Keratinocyte (primary cell): ENCODE data around the gene EYA4. TPM values are rescaled to one million over a fixed set of nuclear protein-coding genes. Genes with fewer than 3 reads are reported as not detected.

Experiments used
- DNase-seq: peaks from one replicate; pipeline ENCODE4 v3.0.0-alpha.2; 2011; ENCODE audit warnings: low read depth, missing footprints, low spot score
- FAIRE-seq: peaks from 2 replicates; lab custom pipeline; 2011; peaks lifted over from hg19 to GRCh38; lab: Jason Lieb, UNC
- H2AFZ ChIP-seq: 2 replicates; pipeline ENCODE4 v1.6.0; 2012; ENCODE audit warnings: low read length, control low read depth, inconsistent platforms; ENCODE audit not compliant: control insufficient read depth
- H3K27ac ChIP-seq: 2 replicates; pipeline ENCODE4 v1.5.1; 2011; ENCODE audit warnings: low read length; ENCODE audit not compliant: control insufficient read depth, insufficient read depth
- H3K27me3 ChIP-seq: 3 replicates; pipeline ENCODE4 v1.6.0; 2011; ENCODE audit warnings: low read length; ENCODE audit not compliant: control insufficient read depth, insufficient read depth; ENCODE audit errors: extremely low read depth
- H3K36me3 ChIP-seq, 2 experiments: 2 replicates in 1 of 2; 3 replicates in 1 of 2; pipeline ENCODE4 v1.5.1; 2011; ENCODE audit warnings: low read length in 2 of 2, mild to moderate bottlenecking in 1 of 2; ENCODE audit not compliant: control insufficient read depth in 2 of 2, insufficient read depth in 2 of 2; ENCODE audit errors: extremely low read depth in 1 of 2
- H3K4me1 ChIP-seq: 3 replicates; pipeline ENCODE4 v1.5.1; 2011; ENCODE audit warnings: low read length; ENCODE audit not compliant: control insufficient read depth, insufficient read depth; ENCODE audit errors: extremely low read depth
- H3K4me2 ChIP-seq: 3 replicates; pipeline ENCODE4 v1.6.0; 2011; ENCODE audit warnings: low read depth, low read length; ENCODE audit not compliant: control insufficient read depth, insufficient read depth; ENCODE audit errors: extremely low read depth
- H3K4me3 ChIP-seq, 3 experiments: fragments of 200-600 bp in 1 of 3; sonication (generic) in 1 of 3; 2 replicates in 2 of 3; 3 replicates in 1 of 3; pipeline ENCODE4 v1.5.1; 2011 to 2016; ENCODE audit warnings: low read length in 3 of 3, mild to moderate bottlenecking in 3 of 3, control low read depth in 2 of 3, inconsistent platforms in 1 of 3, low read depth in 1 of 3, mixed read lengths in 1 of 3, mixed run types in 1 of 3, moderate library complexity in 1 of 3; ENCODE audit not compliant: control insufficient read depth in 2 of 3, insufficient read depth in 2 of 3; ENCODE audit errors: extremely low read depth in 1 of 3
- H3K79me2 ChIP-seq: 2 replicates; pipeline ENCODE4 v1.6.0; 2012; ENCODE audit warnings: low read length; ENCODE audit not compliant: control insufficient read depth, insufficient read depth
- H3K9ac ChIP-seq: 3 replicates; pipeline ENCODE4 v1.6.0; 2011; ENCODE audit warnings: low read length; ENCODE audit not compliant: control insufficient read depth, insufficient read depth; ENCODE audit errors: extremely low read depth
- H3K9me1 ChIP-seq: 3 replicates; pipeline ENCODE4 v1.6.0; 2011; ENCODE audit warnings: low read length; ENCODE audit not compliant: control insufficient read depth, insufficient read depth; ENCODE audit errors: extremely low read depth
- H3K9me3 ChIP-seq: 2 replicates; pipeline ENCODE4 v1.5.1; 2012; ENCODE audit warnings: low read depth, low read length; ENCODE audit not compliant: control insufficient read depth
- H4K20me1 ChIP-seq: 3 replicates; pipeline ENCODE4 v1.6.0; 2011; ENCODE audit warnings: low read length; ENCODE audit not compliant: control insufficient read depth, insufficient read depth; ENCODE audit errors: extremely low read depth
- EZH2 ChIP-seq: IDR thresholded peaks from one replicate; pipeline ENCODE4 v1.6.1; 2012; ENCODE audit warnings: inconsistent platforms, mild to moderate bottlenecking, low read length, moderate library complexity
- dilution Hi-C: fragments of 300-500 bp; cut with MboI; formaldehyde crosslinking; loops from one replicate; pipeline ENCODE4 v1.7.0; 2020; ENCODE audit warnings: low sequenced_read_pairs; ENCODE audit not compliant: extremely low pct_ligation_motif_present
- polyA plus RNA-seq, 5 experiments: library from polyadenylated mRNA; depleted of rRNA in 3 of 5; stranded (reverse) in 3 of 5; stranded (forward) in 1 of 5; unstranded in 1 of 5; fragments of >200 nt; gene quantifications; 1 replicate in 1 of 5; 2 replicates in 3 of 5; 3 replicates in 1 of 5; pipeline versions ENCODE4 v1.2.1 to v1.2.3, GENCODE V29; 2011 to 2012; ENCODE audit warnings: missing spikeins in 2 of 5, low read depth in 1 of 5, low replicate concordance in 1 of 5
- TF ChIP-seq, protein P1 (sequence below), 3 experiments: IDR thresholded peaks in 1 of 3; conservative IDR thresholded peaks in 1 of 3; optimal IDR thresholded peaks in 1 of 3; 2 replicates in 2 of 3; 3 replicates in 1 of 3; pipeline versions ENCODE3 to v1.5.1; 2011; ENCODE audit warnings: low read length in 3 of 3, mild to moderate bottlenecking in 3 of 3, moderate library complexity in 2 of 3, control low read depth in 1 of 3, inconsistent platforms in 1 of 3; ENCODE audit not compliant: insufficient read depth in 2 of 3; ENCODE audit errors: extremely low read depth in 1 of 3

Gene EYA4
- polyA plus RNA-seq, 1 donor (not counting 4 experiments of a cell fraction or from before 2014, with no cell fraction given): 0.01 TPM

- no peak overlapping the region for H3K9ac ChIP-seq
- no peak for FAIRE-seq
- TF ChIP-seq, protein P1, sequence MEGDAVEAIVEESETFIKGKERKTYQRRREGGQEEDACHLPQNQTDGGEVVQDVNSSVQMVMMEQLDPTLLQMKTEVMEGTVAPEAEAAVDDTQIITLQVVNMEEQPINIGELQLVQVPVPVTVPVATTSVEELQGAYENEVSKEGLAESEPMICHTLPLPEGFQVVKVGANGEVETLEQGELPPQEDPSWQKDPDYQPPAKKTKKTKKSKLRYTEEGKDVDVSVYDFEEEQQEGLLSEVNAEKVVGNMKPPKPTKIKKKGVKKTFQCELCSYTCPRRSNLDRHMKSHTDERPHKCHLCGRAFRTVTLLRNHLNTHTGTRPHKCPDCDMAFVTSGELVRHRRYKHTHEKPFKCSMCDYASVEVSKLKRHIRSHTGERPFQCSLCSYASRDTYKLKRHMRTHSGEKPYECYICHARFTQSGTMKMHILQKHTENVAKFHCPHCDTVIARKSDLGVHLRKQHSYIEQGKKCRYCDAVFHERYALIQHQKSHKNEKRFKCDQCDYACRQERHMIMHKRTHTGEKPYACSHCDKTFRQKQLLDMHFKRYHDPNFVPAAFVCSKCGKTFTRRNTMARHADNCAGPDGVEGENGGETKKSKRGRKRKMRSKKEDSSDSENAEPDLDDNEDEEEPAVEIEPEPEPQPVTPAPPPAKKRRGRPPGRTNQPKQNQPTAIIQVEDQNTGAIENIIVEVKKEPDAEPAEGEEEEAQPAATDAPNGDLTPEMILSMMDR (optimal IDR thresholded peaks at IDR 0.05 in 1 of 3, IDR thresholded peaks at IDR 0.05 in 1 of 3, conservative IDR thresholded peaks at IDR 0.05 in 1 of 3; ENCODE audit: extremely low read depth in 1 of 3, insufficient read depth in 2 of 3, low read length in 3 of 3): no peak
- TF ChIP-seq EZH2: no peak
- H4K20me1 ChIP-seq: no peaks in the 10 kb centered on the region
- H3K36me3 ChIP-seq: no peaks in the 10 kb centered on the region
- DNase-seq: no peak
- H3K9me3 ChIP-seq: no peaks in the 10 kb centered on the region
- H2AFZ ChIP-seq: no peak overlapping the region
- H3K79me2 ChIP-seq: no peaks in the 10 kb centered on the region
- no peak overlapping the region for H3K4me3 ChIP-seq
- no peaks in the 10 kb centered on the region for H3K9me1 ChIP-seq
- H3K4me1 ChIP-seq: no peaks in the 10 kb centered on the region
- dilution Hi-C loops: no loop called here
- no peak overlapping the region for H3K27ac ChIP-seq
- no peak overlapping the region for H3K4me2 ChIP-seq
- no peaks in the 10 kb centered on the region for H3K27me3 ChIP-seq
These were observed 298.5 kb downstream of the EYA4 start for GRCh38 chr6:133539502-133540259.

DNA sequence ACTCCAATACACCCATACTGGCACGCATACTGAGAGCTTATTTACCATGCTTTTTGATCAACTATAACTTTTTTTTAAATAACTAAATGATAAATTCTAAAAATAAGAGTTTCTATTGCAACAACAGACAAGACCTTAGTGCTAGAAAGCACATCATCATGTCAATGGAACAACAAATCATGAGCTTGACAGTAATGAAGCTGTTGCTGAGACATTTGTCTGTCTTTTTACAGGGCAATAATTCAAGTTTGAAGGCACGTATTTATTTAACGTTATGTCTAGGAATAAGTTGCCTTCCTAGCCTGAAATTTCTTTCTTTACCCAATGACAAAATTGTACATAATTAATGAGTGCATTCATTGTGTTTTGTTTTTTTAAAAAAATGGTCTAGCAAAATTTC is 299.2 kb downstream of the EYA4 start:
- Histone ChIP-seq H3K27ac (no peak overlapping the region), H3K4me3 (no peak overlapping the region), H3K9me1 (no peaks in the 10 kb centered on the region), H3K4me1 (no peaks in the 10 kb centered on the region), H4K20me1 (no peaks in the 10 kb centered on the region), H3K9ac (no peak overlapping the region), H3K4me2 (no peak overlapping the region), H3K27me3 (no peaks in the 10 kb centered on the region), H3K36me3 (no peaks in the 10 kb centered on the region), H3K79me2 (no peaks in the 10 kb centered on the region), H3K9me3 (no peaks in the 10 kb centered on the region), H2AFZ (no peak overlapping the region)
- DNase-seq: no peak
- TF ChIP-seq, protein P1 (optimal IDR thresholded peaks at IDR 0.05 in 1 of 3, IDR thresholded peaks at IDR 0.05 in 1 of 3, conservative IDR thresholded peaks at IDR 0.05 in 1 of 3; ENCODE audit: extremely low read depth in 1 of 3, insufficient read depth in 2 of 3, low read length in 3 of 3): no peak
- TF ChIP-seq EZH2: no peak
- dilution Hi-C loops: no loop called here
- FAIRE-seq: no peak
